PC-3 (cell line): ENCODE data around the gene NNT.

ENCODE experiments used
- EZH2 ChIP-seq: fragments of 300-600 bp; sonication (generic); IDR thresholded peaks from one replicate; pipeline ENCODE4 v1.6.1; 2017; ENCODE audit warnings: antibody characterized with exemption, mild to moderate bottlenecking, low read length; ENCODE audit not compliant: unreplicated experiment
- EZH2phosphoT487 ChIP-seq: fragments of 300-600 bp; sonication (generic); IDR thresholded peaks from 2 replicates; pipeline ENCODE4 v1.6.1; 2018; ENCODE audit warnings: mild to moderate bottlenecking, antibody characterized with exemption, low read length, borderline replicate concordance
- TF ChIP-seq, protein P1 (sequence below): fragments of 300-600 bp; sonication (generic); conservative IDR thresholded peaks from 2 replicates; pipeline ENCODE4 v1.5.1; 2017; ENCODE audit warnings: antibody characterized with exemption, low read depth, mild to moderate bottlenecking, low read length

GRCh38 chr5:43694027-43694426 lies 91.0 kb downstream of the NNT start:
- TF ChIP-seq, protein P1, sequence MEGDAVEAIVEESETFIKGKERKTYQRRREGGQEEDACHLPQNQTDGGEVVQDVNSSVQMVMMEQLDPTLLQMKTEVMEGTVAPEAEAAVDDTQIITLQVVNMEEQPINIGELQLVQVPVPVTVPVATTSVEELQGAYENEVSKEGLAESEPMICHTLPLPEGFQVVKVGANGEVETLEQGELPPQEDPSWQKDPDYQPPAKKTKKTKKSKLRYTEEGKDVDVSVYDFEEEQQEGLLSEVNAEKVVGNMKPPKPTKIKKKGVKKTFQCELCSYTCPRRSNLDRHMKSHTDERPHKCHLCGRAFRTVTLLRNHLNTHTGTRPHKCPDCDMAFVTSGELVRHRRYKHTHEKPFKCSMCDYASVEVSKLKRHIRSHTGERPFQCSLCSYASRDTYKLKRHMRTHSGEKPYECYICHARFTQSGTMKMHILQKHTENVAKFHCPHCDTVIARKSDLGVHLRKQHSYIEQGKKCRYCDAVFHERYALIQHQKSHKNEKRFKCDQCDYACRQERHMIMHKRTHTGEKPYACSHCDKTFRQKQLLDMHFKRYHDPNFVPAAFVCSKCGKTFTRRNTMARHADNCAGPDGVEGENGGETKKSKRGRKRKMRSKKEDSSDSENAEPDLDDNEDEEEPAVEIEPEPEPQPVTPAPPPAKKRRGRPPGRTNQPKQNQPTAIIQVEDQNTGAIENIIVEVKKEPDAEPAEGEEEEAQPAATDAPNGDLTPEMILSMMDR = no peak
- TF ChIP-seq EZH2phosphoT487 (no peak), EZH2 (no peak)
